Measurements from ENCODE around the gene RIPK3. TPM values are rescaled to one million over a fixed set of nuclear protein-coding genes. Genes with fewer than 3 reads are reported as not detected.

The RIPK3 gene
- total RNA-seq, 2 experiments from 2014 or later, result 8.1 to 14.5 TPM

DNA sequence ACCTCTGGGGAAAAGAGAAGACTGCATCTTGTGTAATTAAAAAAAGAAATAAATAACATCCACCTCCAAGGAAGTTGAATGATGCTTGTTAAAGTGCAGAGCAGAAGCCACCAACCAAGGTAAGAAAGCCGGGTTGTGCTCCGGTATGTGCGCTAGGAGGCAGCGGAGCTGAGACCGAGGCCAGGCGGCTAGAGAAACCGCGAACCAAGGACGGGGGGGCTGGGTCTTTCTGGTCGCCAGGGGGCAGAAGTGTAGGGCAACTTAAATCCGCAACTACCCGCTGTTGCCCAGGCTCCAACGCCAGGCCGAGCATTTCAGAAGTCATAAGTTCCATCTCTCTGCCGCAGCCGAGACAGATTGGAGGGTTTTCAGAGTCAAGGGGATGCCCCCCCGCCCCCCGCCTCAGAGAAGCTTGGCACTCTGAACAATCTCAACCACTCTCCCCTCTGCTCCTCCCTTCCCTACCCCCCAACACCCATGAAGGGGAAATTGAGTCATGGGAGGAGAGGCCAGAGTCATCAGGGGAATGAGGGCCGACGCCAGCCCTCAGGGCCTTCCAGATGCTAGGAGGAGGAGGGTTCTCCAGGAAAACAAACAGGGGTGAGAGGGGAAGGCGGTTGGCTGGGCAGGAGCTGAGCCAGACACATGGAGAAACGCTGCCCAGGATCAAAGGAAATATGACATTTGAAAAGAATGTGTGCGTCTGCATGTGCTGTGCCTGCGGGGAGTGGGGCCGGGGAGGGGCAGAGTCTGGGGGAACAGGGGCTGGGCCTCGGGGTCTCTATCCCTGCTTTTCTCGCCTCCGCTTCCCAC is 26.0 kb upstream of the RIPK3 start:
- Histone ChIP-seq H3K79me2 (ENCODE audit: insufficient read depth, low read depth, low read length) (peaks cover 3% of the 10 kb centered on the region; the same call in 1 of the 2 replicates), H3K9me3 (ENCODE audit: low read length) (no peaks in the 10 kb centered on the region), H2AFZ (ENCODE audit: low read length) (peak overlapping the region; percentile 74; the same call in 1 of the 2 replicates), H3K27ac (ENCODE audit: low read depth, low read length, poor library complexity, severe bottlenecking) (peak overlapping the region; percentile 93), H4K20me1 (ENCODE audit: insufficient read depth, low read length) (no peaks in the 10 kb centered on the region), H3K4me3 (ENCODE audit: low read depth, low read length, poor library complexity, severe bottlenecking) (peak overlapping the region; percentile 91), H3K4me2 (ENCODE audit: low read length) (peak overlapping the region; percentile 99), H3K9me2 (ENCODE audit: insufficient read depth, low read length) (no peaks in the 10 kb centered on the region), H3K36me3 (ENCODE audit: insufficient read depth, low read length) (no peaks in the 10 kb centered on the region), H3K4me1 (ENCODE audit: insufficient read depth, low read length, poor library complexity, severe bottlenecking) (peaks cover 29% of the 10 kb centered on the region)
- CTCF ChIA-PET (ENCODE audit: unreplicated experiment), result interaction anchor here (0.6 to 2.3 kb wide), 8 partner anchors 19 to 230 kb away, joined by 3 to 24 read pairs (median 6); no protein-coding TSS in a partner anchor
- no TSS peak for BruUV-seq (replicated peaks)
- intact Hi-C loops (cut with micrococcal nuclease; ENCODE audit: unreplicated experiment), result loop anchor here (1.0 to 10.0 kb wide), 8 partner anchors 33 to 801 kb away; partner anchors contain the start of genes AP1G2, PSME2, RNF31 and TINF2
- DNase-seq (ENCODE audit: low spot score), result peak; percentile 95
- POLR2A ChIA-PET, result interaction anchor here (0.6 to 2.1 kb wide), 12 partner anchors 12 to 381 kb away, joined by 3 to 24 read pairs (median 4); partner anchors contain the start of genes CBLN3, KHNYN and RIPK3
- TF ChIP-seq EZH2phosphoT487 (IDR thresholded peaks at IDR 0.05; ENCODE audit: borderline replicate concordance, low read depth, low read length), result no peak
- TF ChIP-seq, protein P1, sequence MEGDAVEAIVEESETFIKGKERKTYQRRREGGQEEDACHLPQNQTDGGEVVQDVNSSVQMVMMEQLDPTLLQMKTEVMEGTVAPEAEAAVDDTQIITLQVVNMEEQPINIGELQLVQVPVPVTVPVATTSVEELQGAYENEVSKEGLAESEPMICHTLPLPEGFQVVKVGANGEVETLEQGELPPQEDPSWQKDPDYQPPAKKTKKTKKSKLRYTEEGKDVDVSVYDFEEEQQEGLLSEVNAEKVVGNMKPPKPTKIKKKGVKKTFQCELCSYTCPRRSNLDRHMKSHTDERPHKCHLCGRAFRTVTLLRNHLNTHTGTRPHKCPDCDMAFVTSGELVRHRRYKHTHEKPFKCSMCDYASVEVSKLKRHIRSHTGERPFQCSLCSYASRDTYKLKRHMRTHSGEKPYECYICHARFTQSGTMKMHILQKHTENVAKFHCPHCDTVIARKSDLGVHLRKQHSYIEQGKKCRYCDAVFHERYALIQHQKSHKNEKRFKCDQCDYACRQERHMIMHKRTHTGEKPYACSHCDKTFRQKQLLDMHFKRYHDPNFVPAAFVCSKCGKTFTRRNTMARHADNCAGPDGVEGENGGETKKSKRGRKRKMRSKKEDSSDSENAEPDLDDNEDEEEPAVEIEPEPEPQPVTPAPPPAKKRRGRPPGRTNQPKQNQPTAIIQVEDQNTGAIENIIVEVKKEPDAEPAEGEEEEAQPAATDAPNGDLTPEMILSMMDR (conservative IDR thresholded peaks at IDR 0.05; ENCODE audit: low read length), result peak; percentile 97

DNA sequence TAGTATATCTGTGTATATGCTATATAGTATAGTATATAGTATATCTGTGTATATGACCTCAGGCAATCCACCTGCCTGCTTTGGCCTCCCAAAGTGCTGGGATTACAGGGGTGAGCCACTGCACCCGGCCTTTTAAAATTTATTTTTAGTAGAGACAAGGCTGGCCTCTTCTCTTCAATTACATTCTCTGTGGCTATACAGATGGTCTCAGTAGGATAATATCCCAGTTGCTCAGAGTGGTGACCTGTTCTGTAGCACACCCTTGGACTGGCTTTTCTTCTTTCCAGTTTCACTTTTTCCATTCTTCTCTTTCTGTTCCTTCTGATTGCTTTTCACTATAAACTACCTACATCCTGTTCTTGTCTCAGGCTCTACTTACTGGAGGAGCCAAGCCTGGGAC is 25.1 kb upstream of the RIPK3 start:
- TF ChIP-seq, protein P1 (conservative IDR thresholded peaks at IDR 0.05; ENCODE audit: low read length), result no peak
- TF ChIP-seq EZH2phosphoT487 (IDR thresholded peaks at IDR 0.05; ENCODE audit: borderline replicate concordance, low read depth, low read length), result no peak
- Histone ChIP-seq H3K27ac (ENCODE audit: low read depth, low read length, poor library complexity, severe bottlenecking) (peak overlapping the region; percentile 93), H3K4me1 (ENCODE audit: insufficient read depth, low read length, poor library complexity, severe bottlenecking) (peaks cover 29% of the 10 kb centered on the region), H4K20me1 (ENCODE audit: insufficient read depth, low read length) (no peaks in the 10 kb centered on the region), H3K36me3 (ENCODE audit: insufficient read depth, low read length) (no peaks in the 10 kb centered on the region), H2AFZ (ENCODE audit: low read length) (peak overlapping the region; percentile 47; the same call in 1 of the 2 replicates), H3K79me2 (ENCODE audit: insufficient read depth, low read depth, low read length) (peaks cover 3% of the 10 kb centered on the region; the same call in 1 of the 2 replicates), H3K4me3 (ENCODE audit: low read depth, low read length, poor library complexity, severe bottlenecking) (peak overlapping the region; percentile 91), H3K9me2 (ENCODE audit: insufficient read depth, low read length) (no peaks in the 10 kb centered on the region), H3K4me2 (ENCODE audit: low read length) (peak overlapping the region; percentile 99), H3K9me3 (ENCODE audit: low read length) (no peaks in the 10 kb centered on the region)
- no peak for DNase-seq (ENCODE audit: low spot score)
- ChIA-PET POLR2A (interaction anchor here (0.8 to 2.1 kb wide), 5 partner anchors 25 to 77 kb away, joined by 3 to 24 read pairs (median 9); partner anchors contain the start of genes CBLN3, KHNYN and RIPK3), CTCF (ENCODE audit: unreplicated experiment) (interaction anchor here (2.3 kb wide), 1 partner anchor 67 kb away, joined by 24 read pairs; no protein-coding TSS in a partner anchor)
- intact Hi-C loops (cut with micrococcal nuclease; ENCODE audit: unreplicated experiment), result loop anchor here (1.0 to 10.0 kb wide), 5 partner anchors 32 to 800 kb away; partner anchors contain the start of genes AP1G2 and TM9SF1
- BruUV-seq (replicated peaks), result no TSS peak
